NCI-H2196 (cell line): ENCODE results near the gene ZMYND10.

Experiments used
- DNase-seq: peaks from one replicate; lab custom pipeline; 2025; ENCODE audit not compliant: unreplicated experiment; lab: John Stamatoyannopoulos, UW

The ZMYND10 gene

GRCh38 chr3:50345586-50346234, at the start of gene ZMYND10:
ZMYND10 (minus strand) TSS chr3:50345732; CDS start chr3:50345579, 153 bp downstream.
- peak; percentile 40 for DNase-seq

DNA sequence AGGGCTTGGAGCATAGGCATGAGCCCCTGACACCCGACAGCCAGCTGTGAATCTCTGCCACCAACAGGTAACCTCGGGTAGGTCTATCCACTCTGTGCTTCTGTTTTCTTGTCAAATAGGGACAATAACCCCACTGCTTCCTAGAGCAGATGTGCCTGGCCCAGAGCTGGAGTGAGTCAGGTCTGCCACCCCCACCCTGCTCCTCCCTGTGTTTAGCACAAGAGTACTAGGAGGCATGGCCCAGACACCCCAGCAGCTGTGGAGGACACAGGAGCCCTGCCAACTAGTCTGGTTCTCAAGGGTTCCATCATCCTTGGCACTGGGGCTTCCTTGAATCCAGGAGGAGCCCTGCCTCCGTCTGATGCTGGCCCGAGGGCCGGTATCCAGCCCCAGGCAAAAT, 47.5 kb upstream of the ZMYND10 start:
- no peak for DNase-seq

DNA sequence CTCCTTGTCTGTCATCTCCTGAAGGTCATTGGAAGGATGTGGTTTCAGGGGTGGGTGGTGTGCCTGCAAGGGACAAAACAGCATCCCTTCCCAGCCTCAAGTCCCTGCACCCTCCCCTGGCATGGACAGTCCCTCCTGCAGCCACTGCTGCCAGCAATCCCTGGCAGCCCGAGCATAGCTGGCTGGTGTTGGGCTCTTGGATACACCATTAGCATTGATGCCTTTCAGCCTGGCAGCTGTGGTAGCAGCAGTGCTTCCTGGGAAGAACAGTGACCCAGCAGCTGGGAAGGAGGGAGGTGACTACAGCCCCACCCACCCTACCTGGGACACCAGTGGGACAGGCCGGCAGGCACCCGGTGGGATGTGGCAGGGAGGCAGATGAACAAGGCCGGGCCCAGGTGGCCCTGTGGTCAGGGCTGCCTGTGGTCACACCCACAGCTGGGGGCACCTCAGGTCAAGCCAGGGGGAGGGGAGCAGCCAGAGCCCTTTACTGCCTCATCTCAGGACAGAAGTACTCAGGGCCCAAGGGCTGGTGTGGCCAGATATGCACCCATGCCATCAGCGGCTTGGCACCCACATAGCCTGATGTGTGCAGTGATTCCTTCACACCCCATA, 46.7 kb upstream of the ZMYND10 start:
- peak; percentile 9 for DNase-seq

GRCh38 chr3:50390508-50391224, 45.1 kb upstream of the ZMYND10 start:
- peak; percentile 79 for DNase-seq

DNA sequence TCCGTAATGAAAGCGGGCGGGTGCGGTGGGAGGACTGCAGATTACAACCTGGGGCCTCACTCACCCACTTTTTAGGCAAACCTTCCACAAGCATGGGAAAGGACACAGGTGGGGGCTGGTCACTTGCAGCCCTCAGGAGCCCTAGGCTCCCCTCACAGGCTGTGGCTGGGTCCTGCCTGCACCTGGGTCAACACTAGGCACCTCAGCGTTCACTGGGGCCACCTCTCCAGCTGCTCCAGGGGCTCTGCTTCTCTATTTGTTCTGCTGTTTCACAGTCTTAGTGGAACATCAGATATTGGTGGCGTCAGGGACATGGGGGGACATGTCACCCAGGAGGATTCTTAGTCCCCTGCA, 43.9 kb upstream of the ZMYND10 start:
- DNase-seq: no peak

DNA sequence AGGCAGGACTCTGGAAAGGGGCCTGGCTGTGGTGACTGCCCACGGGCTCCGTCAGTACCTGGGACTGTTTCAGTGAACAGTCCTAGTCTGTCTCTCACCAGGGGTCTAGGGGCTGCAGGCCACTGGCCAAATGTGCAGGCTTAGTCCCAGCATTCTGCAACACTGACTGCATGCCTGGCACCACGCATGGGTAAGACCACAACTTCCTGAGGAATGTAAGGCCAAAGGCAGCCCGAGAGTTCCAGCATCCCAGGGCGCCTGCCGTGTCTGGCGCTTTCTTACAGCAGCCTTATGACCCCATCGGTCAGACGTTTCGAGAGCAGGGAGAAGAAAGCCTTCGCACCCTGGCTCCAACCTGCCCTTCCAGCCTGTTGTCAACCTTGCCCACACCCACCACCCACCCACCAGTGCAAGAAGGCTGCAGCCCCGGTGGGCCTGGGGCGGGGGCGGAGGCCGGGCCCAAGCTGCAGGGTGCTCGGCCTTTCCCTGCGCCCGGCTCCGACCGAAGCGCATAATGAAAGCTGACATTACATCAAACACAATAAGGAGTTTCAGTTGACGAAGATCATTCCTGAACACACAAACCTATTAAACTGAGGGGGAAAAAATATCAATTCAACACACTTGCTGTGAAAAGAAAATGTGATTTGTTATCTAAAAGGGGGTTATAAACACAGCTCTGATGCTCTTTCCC, 43.3 kb upstream of the ZMYND10 start:
- DNase-seq: no peak

GRCh38 chr3:50388016-50388719, 42.6 kb upstream of the ZMYND10 start:
- DNase-seq: no peak

- no peak for DNase-seq
These were observed 40.2 kb upstream of the ZMYND10 start for GRCh38 chr3:50385754-50386153.

GRCh38 chr3:50383750-50384149, 38.2 kb upstream of the ZMYND10 start:
- no peak for DNase-seq

DNA sequence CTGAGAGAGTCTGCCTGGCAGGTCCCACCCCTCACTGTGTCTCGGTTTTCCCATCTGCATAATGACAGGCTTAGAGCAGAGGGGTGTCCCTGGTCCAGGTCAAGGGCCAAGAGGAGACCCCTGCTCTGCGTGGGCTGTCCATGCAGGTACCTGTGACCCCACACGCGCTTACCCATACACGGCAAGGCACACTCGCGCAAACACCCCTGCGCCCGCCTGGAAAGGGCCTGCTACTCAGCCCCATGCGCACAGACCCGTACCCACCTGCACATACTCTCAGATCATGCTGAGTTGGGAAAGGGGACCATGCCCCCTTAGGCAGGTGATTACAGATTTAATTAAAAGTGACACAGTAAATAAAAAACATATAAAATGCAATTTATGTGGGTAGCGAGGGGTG, 37.2 kb upstream of the ZMYND10 start:
- DNase-seq: no peak

- DNase-seq: peak; percentile 12
These were observed 35.9 kb upstream of the ZMYND10 start for GRCh38 chr3:50381383-50381782.

- no peak for DNase-seq
These were observed 35.0 kb upstream of the ZMYND10 start for GRCh38 chr3:50380405-50381085.

GRCh38 chr3:50378757-50379156, 33.2 kb upstream of the ZMYND10 start:
- DNase-seq: no peak

GRCh38 chr3:50378024-50378423, 32.5 kb upstream of the ZMYND10 start:
- DNase-seq: no peak

GRCh38 chr3:50375258-50375931, 29.9 kb upstream of the ZMYND10 start:
- DNase-seq: no peak

GRCh38 chr3:50374363-50375257, 29.1 kb upstream of the ZMYND10 start:
- DNase-seq: no peak

DNA sequence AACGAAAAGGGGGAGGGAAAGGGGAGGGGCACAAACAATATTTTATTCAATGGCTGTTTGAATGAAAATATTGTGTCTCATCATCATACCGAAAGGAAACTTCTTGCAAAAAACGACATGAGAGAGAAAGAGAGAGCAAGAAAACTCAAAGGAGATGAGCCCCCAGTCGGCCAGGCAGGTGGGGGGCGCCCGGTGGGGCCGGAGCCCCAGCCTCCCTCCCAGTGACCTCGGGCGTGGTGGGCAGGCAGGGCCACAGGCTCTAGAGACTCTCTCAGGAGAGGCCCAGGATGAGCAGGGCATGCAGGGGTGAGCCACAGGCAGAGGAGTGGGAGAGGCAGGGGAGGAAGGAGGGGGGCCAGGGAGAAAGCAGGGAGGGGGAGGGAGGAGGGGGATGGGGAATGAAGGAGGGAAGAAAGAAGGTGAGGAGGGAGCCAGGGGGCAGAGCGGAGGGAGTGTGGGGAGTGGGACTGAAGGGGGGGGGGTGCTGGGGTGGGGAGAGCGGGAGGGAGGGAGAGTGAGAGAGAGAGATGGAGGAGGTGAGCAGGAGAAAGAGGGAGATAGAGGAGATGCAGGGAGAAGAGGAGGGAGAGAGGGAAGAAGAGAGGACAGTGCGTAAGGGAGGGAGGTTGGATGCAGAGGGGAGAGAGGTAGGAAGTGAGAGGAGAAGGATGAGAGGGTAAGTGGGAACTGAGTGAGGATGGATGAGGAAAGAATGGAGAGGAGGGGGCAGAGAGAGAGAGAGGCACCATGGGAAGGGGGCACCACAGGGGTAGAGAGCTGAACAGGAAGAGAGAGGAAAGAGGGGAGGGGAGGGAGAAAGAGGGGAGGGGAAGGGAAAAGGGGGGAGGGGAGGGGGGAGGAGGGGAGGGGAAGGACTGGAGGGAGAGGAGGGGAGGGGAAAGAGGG, 27.9 kb upstream of the ZMYND10 start:
- DNase-seq: no peak

DNA sequence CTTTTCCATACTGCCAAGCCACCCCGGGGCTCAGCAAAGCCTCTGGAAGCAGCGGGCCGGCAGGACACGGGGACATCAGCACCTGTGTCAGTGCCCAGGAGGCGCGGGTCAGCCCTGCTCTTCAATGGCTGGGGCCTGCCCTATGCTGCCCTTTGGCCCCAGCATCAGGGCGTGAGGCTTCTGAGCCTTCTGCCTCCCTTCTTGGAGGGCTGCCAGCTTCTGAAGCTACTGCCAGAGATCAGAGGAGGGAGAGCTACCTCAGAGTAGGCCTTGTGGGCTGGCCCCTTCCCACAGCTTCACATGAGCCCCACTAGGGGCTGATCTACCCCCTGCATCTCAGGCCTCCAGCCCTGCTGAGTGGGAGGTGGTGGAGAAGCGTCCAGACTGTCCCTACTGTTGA, 26.8 kb upstream of the ZMYND10 start:
- DNase-seq: peak; percentile 11
